ENCODE results near the gene AKAP13.

GRCh38 chr15:85762039-85762755 is 381.8 kb downstream of the AKAP13 start:
- TF ChIP-seq CTCF (IDR thresholded peaks at IDR 0.05), result no peak
- no peak for TF ChIP-seq POLR2A (IDR thresholded peaks at IDR 0.05)

All from breast epithelium (tissue), 3 donors.